ENCODE data around the gene CFAP20DC.
A peak's percentile ranks its signal among the peaks of the same experiment; 100 is the strongest.
"Not testable (repeated sequence)": the region's sequence is repeated elsewhere in the genome, so short reads cannot be mapped to it uniquely, and the experiment has no call there.

Gene CFAP20DC

DNA sequence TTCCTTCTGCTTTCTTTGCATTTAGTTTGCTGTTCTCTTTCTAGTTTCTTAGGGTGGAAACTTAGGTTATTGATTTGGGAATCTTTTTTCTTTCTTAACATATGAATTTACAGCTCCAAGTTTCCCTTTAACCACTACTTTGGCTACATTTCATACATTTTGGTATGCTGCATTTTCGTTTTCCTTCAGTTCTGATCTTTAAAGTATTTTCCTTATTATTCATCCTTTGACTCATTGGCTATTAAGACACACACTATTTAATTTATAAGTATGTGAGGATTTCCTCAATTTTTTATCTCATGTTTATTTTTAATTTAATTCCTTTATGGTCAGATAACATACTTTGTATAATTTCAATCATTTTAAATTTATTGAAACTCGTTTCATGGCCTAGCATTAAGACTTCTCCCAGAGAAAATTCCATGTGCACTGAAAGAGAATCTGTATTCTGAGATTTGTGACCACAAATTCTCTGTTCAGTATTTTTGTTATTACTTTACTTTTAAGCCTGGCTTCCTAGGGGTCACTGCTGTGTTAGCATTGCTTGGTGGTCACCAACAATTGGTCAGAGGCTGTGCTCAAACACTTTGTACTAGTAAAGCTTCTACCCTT, 87.7 kb downstream of the CFAP20DC start:
- DNase-seq, result no peak

DNA sequence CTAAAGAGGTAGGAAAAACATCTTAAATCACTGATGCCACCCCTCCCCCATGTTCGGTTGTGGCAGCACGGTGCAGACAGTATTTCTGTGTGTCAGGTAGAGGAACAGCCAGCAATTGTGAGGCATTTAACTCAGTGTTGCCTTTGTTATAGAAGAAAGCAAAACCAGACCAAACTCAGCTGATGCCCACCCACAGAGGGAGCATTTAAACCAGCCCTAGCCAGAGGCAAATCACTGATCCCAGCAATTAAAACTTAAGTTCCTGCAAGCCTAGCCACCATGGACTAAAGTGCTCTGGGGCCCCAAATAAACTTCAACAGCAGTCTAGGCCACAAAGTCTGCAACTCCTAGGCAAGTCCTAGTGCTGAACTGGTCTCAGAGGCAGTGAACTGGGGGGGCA, 94.5 kb downstream of the CFAP20DC start:
- DNase-seq, result no peak

DNA sequence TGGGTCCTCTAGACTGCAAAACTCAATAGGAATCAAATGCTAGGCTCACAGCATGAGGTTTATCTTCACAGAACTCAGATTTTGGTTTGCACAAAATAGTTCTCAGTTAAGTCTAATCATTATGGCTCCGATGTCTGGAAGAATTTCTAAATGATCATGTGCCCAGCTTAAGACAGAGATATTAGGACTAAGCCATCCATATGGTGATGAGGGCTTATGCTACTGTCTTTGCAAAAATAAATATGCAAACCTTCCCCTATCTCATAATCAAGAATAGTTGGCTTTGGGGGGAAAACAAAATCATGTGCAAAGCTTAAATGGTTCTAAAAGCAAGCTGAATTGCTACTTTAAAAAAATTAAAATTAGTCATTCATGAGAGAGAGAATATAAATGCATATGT, 96.5 kb downstream of the CFAP20DC start:
- DNase-seq, result no peak

DNA sequence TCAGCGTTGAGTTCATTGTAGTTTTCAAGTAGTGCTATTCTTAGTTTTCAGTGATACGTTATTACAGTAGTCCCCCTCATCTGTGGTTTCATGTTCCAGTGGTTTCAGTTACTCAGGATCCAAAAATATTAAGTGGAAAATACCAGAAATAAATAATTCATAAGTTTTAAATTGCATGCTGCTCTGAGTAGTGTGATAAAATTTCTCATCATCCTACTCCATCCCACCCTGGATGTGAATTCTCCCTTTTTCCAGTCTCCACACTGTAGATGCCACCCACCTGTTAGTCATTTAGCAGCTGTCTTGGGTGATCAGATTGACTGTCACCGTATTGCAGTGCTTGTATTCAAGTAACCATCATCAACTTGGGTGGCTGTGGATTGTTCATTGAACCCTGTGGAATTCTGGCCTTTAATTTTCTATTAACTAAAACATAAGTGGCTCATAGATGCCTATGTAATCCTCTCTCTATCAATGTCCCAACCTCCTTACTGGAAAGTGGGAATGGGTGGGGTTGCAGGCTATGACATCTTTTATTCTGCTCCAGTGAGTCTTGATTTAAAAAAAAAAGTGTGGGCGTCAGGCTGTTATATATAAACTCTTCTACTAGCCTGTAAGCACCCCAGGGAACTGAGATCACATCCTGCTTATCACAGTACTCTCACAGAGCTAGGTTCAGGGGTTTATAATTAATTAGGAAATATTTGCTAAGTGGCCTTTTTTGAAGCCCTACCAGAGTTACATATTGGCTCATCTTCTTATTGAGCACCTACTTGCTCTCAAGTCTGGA, 97.5 kb downstream of the CFAP20DC start:
- no peak for DNase-seq

DNA sequence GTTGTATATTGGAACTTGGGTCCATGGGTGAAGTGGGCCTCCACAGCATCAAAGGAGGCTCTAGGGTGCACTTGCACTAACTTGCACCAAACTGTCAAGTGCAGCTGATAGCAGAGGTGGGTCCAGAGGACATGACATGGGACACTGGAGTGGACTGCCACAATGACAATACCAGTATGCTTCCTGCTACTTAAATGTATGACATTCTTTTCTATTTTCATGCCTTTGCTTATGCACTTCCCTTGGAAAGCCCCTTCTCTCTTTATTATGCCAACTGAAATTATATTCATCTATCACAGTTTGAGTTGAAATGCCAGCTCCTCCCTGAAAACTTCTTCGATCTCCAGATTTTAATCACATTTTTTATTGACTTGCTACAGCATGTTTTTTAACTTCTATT, 101.8 kb downstream of the CFAP20DC start:
- DNase-seq, result no peak

DNA sequence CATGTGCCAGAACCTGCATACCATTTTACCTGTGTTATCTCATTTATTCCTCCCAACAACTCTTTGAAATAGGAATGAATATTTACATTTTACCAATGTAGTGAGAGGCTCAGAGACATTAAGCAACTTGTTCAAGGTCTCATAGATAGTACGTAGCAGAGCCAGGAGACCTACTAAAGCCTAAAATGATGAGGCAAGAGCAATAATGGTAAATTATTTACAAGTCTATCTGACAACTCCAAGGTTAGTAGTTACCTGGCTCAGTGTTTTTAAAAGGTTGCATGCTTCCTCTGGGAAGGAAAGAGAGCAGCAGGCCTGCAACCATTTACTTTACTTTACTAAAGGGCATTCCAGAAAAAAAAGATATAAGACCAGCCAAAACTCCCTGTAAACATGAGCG, 103.0 kb downstream of the CFAP20DC start:
- no peak for DNase-seq

DNA sequence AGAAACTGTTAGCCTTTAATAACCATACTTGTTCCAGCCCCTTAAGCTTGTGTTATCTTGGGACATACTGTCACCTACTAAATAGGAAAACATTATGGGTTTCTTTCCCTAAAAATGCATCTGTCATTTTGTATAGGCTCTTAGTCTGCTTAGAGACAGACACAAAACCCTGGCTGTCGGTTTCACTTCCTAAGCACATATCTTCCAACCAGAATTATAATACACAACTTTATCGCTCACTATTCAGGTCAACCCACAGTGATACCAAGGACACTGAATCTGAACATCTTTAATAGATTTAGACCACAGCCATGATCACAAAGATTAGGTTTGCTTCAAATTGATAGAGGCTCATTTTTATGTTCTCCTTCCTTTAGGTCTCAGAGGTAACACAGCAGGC, 111.8 kb downstream of the CFAP20DC start:
- DNase-seq, result no peak

DNA sequence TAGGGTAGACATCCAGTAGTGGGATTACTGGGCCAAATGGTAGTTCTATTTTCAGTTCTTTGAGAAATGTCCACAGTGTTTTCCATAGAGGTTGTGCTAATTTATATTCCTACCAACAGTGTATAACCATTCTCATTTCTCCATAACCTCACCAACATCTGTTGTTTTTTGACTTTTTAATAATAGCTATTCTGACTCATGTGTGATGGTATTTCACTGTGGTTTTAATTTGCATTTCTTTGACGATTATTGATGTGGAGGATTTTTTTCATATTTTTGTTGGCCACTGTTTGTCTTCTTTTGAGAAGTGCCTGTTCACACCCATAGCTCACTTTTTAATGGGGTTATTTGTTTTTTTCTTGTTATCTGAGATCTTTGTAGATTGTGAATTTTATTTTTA, 125.2 kb downstream of the CFAP20DC start:
- DNase-seq, result no peak

DNA sequence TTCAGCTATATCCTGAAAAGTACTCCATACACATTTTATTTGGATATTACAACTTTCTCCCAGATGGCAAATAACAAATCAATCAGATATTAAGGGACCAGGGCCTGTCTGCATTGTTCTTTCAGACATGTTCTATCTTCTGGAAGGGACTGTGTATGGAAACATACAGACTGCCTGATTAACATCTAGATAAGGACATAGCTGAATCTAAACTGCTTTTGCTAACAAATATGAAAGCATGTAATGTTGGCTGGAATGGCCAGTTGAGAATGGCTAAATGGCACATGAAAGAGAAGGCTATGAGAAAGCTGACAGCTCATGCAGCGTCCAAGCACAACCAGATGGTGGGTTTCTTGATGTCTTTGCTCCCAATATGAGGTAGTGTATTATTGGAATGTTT, 149.4 kb downstream of the CFAP20DC start:
- no peak for DNase-seq

DNA sequence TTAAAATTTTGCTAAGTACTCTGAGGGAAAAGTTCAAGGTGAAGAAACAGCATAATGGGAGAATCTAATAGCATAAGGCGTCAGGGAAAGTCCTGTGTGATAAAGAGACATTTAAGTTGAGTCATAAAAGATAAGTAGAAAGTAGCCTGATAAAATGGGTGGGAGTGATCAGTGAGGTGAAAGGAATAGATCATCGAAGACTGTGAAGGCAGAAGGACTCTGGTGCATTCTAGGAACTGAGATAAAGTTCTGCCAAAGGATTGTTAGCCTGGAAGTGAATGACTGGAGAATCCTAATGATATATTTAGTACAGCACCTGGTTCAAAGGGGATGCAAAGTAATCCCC, 149.9 kb downstream of the CFAP20DC start:
- no peak for DNase-seq

DNA sequence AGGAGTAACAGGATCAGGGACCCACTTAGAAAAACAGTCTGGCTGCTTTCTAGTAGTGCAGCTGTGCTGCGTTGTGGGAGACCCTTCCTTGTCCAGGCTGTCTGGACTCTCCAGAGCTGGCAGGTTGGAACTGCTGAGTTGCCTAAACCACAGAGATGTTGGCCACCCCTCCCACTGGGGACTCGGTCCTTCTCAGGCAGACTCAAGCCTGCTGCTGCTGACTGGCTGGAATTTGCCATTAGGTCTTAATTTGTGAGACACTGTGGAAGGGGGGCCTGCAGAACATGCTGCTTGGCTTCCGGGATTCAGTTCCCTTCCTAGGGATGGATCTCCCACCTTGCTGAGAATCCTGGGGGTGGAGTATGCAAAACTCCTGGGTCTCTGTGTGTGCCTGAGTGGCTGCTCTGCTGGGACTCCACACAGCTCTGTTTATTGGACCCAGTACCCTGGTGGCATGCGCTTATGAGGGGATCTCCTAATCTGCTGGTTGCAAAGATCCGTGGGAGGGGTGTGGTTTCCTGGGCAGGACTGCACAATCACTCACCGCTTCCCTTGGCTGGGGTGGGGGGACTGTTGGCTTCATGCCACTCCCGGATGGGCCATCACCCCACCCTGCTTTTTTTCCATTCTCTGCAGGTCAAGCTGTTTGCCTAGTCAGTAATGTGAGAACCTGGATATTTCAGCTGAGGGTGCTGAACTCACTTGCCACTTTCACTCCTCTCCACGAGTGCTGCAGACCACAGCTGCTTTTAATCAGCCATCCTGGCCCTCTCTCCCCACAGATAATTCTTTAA, 150.5 kb downstream of the CFAP20DC start:
- no peak for DNase-seq

DNA sequence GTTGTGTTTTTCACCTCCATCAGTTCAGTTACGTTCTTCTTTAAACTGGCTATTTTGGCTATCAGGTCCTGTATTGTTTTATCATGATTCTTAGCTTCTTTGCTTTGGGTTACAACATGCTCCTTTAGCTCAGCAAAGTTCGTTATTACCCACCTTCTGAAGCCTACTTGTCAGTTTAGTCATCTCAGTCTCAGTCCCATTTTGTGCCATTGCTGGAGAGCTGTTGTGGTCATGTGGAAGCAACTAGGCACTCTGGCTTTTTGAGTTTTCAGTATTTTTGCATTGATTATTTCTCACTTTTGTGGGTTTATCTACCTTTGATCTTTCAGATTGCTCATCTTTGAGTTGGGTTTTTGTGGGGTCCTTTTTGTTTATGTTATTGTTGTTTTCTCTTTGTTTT, 151.3 kb downstream of the CFAP20DC start:
- DNase-seq, result no peak

DNA sequence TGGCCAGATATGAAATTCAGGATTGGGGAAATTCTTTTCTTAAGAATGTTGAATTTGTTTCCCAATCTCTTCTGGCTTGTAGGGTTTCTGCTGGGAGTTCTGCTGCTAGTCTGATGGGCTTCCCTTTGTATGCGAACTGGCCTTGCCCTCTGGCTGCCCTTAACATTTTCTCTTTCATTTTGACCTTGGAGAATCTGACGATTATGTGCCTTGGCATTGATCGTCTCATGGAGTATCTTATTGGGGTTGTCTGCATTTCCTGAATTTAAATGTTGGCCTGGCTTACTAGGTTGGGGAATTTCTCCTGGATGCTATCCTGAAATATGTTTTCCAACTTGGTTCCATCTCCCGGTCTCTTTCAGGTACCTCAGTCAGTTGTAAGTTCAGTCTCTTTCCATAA, 152.2 kb downstream of the CFAP20DC start:
- no peak for DNase-seq

DNA sequence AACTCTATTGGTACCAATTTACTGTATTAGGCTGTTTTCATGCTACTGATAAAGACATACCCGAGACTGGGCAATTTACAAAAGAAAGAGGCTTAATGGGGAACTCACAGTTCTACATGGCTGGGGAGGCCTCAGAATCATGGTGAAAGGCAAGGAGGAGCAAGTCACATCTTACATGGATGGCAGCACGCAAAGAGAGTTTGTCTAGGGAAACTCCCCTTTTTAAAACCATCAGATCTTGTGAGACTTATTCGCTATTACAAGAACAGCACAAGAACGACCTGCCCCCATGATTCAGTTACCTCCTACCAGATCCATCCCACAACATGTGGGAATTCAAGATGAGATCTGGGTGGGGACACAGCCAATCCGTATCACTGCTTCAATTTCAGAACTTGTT, 154.1 kb downstream of the CFAP20DC start:
- not testable (repeated sequence) for DNase-seq

DNA sequence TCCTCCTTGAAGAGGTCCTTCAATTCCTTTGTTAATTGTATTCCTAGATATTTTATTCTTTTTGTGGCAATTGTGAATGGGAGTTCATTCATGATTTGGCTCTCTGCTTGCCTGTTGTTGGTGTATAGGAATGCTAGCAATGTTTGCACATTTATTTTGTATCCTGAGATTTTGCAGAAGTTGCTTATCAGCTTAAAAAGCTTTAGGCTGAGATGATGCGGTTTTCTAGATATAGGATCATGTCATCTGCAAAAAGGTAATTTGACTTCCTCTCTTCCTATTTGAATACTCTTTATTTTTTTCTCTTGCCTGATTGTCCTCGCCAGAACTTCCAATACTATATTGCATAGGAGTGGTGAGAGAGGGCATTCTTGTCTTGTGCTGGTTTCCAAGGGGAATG, 157.3 kb downstream of the CFAP20DC start:
- DNase-seq, result not testable (repeated sequence)

DNA sequence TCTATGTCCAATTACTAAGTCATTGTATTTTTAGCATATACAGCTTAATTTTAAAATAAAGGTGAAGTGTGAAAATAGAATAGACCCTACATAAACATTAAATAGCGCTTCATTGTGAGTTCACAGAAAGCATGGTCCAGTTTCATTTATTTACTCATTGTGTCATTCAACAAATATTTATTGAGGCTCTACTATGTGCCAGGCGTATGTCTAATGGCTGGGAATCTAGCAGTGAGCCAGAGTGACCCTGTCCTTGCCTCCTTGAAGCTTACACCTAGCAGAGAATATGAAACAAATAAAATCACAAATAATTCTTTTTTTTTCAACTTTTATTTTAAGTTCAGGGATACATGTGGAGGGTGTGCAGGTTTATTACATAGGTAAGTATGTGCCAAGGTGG, 161.7 kb downstream of the CFAP20DC start:
- no peak for DNase-seq

DNA sequence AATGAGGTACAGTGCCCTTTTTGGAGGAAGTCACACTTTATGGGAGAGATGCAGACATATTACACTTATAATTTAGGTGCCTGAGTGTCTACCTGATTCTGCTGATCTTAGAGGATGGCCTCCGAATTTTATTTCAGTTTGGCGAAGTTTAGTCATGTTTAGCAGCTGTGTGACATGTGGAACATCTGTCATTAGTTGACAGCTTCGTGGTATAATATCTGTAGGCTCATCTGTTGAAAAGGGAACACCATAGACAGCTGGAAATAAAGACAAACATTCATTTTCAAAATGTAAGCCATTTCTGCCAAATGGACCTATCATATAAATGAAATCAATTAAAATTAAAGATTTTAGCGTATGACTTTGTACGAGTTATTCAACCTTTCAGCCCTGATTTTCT, 165.4 kb downstream of the CFAP20DC start:
- no peak for DNase-seq

DNA sequence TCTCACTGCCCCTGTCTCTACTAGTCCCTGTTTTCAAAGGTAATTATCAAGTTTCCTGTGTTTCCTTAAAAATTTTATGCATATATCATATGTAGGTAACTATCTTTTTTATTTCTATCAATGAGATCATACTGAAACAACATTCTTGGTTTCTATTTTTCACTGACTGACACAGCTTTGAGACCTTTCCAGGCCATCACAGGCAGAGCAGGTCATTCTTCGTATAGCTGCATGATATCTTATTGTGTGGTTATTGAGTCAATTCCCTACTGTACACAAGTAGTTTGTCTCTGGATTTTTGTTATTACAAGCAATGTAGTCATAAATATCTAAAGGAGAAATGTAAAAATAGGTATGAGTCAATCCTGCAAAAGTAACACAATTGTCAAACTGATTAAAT, 169.6 kb downstream of the CFAP20DC start:
- DNase-seq, result no peak

DNA sequence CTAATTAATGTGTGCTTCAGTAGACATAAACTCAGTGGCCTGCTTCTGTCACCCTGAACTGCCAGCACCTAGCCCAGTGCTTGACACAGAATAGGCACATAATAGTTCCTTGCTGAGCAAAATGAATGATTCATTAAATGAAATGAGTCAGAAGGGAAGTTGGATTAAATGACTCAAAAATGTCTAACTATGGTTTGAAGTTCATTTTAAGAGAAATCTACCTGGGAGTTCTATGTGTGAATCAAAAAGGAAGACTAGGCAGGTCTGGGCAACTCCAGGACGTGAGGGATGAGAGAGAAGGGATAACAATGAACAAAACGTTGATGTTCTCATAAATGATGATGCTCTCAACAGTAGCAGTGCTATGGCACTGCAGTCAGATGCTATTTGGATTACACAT, 175.0 kb downstream of the CFAP20DC start:
- no peak for DNase-seq

DNA sequence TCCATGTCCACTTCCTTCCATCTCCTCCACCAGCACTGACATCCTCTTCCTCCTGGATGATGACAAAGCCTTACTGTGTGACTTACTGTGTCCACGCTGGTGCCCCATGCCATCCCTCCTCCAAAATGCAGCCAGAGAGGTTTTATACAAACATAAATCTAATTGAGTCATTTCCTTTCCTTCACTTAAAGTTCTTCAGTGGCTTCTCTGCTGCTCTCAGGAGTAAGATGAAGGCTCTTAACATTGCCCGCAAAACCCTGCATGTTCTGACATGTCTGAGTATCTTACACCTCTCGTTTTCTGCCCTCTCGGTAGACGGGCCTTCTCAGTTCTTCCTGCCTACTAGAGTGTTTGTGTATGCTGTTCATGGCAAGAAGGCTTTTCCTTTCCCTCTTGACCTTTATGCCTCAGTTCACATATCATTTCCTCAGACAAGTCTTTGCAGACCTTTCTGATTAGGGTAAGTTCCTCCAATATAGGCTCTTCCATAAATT, 175.5 kb downstream of the CFAP20DC start:
- DNase-seq, result peak; percentile 31

DNA sequence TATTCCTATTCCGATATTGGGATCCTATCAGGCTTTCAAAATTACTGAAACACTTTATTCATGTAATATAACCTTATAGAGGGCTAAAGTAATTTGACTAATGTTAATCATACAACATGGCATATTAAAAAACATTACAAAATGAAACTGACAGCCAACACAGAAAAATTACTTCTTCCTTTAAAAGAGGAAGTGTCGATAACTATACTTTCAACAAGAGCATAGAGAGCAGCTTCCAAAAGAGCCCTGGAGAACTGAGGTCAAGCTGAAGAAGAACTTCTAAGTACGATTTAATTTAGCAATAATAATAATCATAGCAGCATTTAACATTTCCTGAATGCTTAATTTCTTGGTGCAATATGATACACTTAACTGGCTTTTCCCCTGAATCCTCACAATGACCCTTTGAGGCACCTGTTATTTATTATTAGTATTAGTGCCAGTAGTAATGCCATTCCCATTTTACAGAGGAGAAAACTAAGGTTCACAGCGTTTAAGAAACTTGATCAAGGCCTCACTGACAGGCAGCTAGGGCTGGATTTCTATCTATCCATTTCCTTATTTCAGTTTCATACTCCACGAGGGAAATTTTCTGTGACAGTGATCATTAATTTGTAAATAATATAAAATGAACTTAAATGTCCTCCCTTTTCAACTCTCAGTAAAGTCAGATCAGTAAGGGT, 181.6 kb downstream of the CFAP20DC start:
- no peak for DNase-seq

DNA sequence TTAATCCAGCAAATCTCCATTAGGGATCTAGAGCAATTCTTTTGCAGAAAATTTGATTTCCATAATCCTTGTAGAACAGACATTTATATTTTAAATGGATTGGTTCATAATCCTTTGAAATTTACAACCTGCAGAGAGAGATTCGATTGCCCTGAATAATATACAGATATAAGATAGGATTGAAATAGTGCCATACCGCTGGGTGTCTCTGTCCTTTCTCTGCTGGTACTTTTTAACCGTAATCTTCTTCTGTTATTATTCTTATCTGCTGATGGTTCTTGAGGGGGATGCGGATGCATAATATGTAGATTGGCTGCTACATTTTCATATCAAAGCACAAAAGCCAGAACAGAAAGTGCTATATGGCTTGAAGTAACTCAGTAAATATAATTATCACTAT, 182.2 kb downstream of the CFAP20DC start:
- DNase-seq, result no peak

DNA sequence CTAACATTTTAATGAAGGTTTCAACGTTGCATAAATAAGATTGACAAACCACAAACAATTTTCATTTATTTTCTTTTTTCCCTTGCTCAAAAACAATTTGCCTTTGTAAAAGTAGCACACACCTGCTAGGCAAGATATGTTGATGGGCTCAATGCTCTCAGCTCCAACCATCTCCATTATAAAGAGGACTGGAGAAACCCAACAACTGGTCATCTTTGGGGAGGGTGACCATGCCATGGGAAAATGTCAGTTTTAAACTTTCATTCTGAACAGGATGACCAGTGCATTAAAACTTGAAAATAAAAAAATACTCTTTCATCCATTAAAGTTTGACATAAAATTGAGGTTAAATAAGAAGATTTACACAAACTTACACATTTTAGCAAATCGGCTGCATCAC, 183.7 kb downstream of the CFAP20DC start:
- no peak for DNase-seq

Measured in NCI-H510A (cell line).